BLaER1 treated with 17β-estradiol and CSF1 and Interleukin-3, amounts not matched to agents 10 nM and 100 nM (cell line): Measurements from ENCODE around the gene P4HB.

Source experiments
- H3K27ac ChIP-seq, 11 experiments: shearing (Covaris generic); formaldehyde crosslinking; 2 replicates each; pipeline ENCODE4 v1.8.1; 2022
- H3K27me3 ChIP-seq, 11 experiments: shearing (Covaris generic); formaldehyde crosslinking; 2 replicates each; pipeline ENCODE4 v1.8.1; 2022
- H3K36me3 ChIP-seq, 11 experiments: shearing (Covaris generic); formaldehyde crosslinking; 2 replicates each; pipeline ENCODE4 v1.8.1; 2022
- H3K4me1 ChIP-seq, 10 experiments: shearing (Covaris generic); formaldehyde crosslinking; 2 replicates each; pipeline ENCODE4 v1.8.1; 2022
- H3K4me2 ChIP-seq, 11 experiments: shearing (Covaris generic); formaldehyde crosslinking; 2 replicates each; pipeline ENCODE4 v1.8.1; 2022
- H3K4me3 ChIP-seq, 10 experiments: shearing (Covaris generic); formaldehyde crosslinking; 2 replicates each; pipeline ENCODE4 v1.8.1; 2022
- H3K9ac ChIP-seq, 11 experiments: shearing (Covaris generic); formaldehyde crosslinking; 2 replicates each; pipeline ENCODE4 v1.8.1; 2022
- H3K9me3 ChIP-seq, 11 experiments: shearing (Covaris generic); formaldehyde crosslinking; replicated peaks in 1 of 11; 2 replicates each; pipeline ENCODE4 v1.8.1; 2022
- H4K20me1 ChIP-seq, 11 experiments: shearing (Covaris generic); formaldehyde crosslinking; 2 replicates each; pipeline ENCODE4 v1.8.1; 2022
- Cebpa-rat ChIP-seq, 11 experiments: shearing (Covaris generic); IDR thresholded peaks; 2 replicates each; pipeline ENCODE4 v1.8.1; 2022

Gene P4HB

GRCh38 chr17:81819708-81820107 is 40.6 kb downstream of the P4HB start:
- H3K4me3 ChIP-seq: no peak overlapping the region
- no peak overlapping the region for H3K9ac ChIP-seq
- peaks cover 18 to 29% (median 25%) of the 10 kb centered on the region in 10 experiments for H3K4me1 ChIP-seq
- no peak for TF ChIP-seq Cebpa-rat (IDR thresholded peaks at IDR 0.05)
- H3K27me3 ChIP-seq: no peaks in the 10 kb centered on the region
- peaks cover 0 to 25% (median 13%) of the 10 kb centered on the region in 11 experiments; a peak in 11 of 22 replicates for H3K36me3 ChIP-seq
- no peak overlapping the region for H3K27ac ChIP-seq
- no peaks in the 10 kb centered on the region for H3K9me3 ChIP-seq
- peaks cover 0 to 12% (median 0%) of the 10 kb centered on the region in 11 experiments; a peak in 9 of 22 replicates for H4K20me1 ChIP-seq
- no peak overlapping the region for H3K4me2 ChIP-seq

GRCh38 chr17:81817758-81818147 is 42.6 kb downstream of the P4HB start:
- Histone ChIP-seq H3K4me1 (peaks cover 18 to 47% (median 43%) of the 10 kb centered on the region in 10 experiments), H3K9ac (no peak overlapping the region; a peak in 1 of 22 replicates), H3K9me3 (no peaks in the 10 kb centered on the region), H3K27me3 (no peaks in the 10 kb centered on the region), H3K4me2 (no peak overlapping the region), H3K36me3 (peaks cover 0 to 7% (median 4%) of the 10 kb centered on the region in 11 experiments; a peak in 8 of 22 replicates), H3K27ac (no peak overlapping the region), H3K4me3 (no peak overlapping the region), H4K20me1 (peaks cover 0 to 6% (median 0%) of the 10 kb centered on the region in 11 experiments; a peak in 3 of 22 replicates)
- TF ChIP-seq Cebpa-rat (IDR thresholded peaks at IDR 0.05): no peak

GRCh38 chr17:81815646-81815986 is 44.7 kb downstream of the P4HB start:
- H4K20me1 ChIP-seq: peaks cover 0 to 7% (median 0%) of the 10 kb centered on the region in 11 experiments; a peak in 1 of 22 replicates
- H3K4me2 ChIP-seq: peak overlapping the region in 4 of 11 experiments; percentile 53 to 92 (median 70); a peak in 5 of 22 replicates
- H3K36me3 ChIP-seq: no peaks in the 10 kb centered on the region
- no peaks in the 10 kb centered on the region for H3K27me3 ChIP-seq
- no peak overlapping the region for H3K27ac ChIP-seq
- no peak overlapping the region for H3K4me3 ChIP-seq
- peak overlapping the region in 1 of 11 experiments; percentile 9; a peak in 2 of 22 replicates for H3K9ac ChIP-seq
- no peak for TF ChIP-seq Cebpa-rat (IDR thresholded peaks at IDR 0.05)
- peaks cover 7 to 48% (median 44%) of the 10 kb centered on the region in 10 experiments; a peak in 19 of 20 replicates for H3K4me1 ChIP-seq
- no peaks in the 10 kb centered on the region for H3K9me3 ChIP-seq

GRCh38 chr17:81814748-81815645 is 45.3 kb downstream of the P4HB start:
- Histone ChIP-seq H3K27ac (no peak overlapping the region), H3K27me3 (no peaks in the 10 kb centered on the region), H3K4me2 (peak overlapping the region in 6 of 11 experiments; percentile 34 to 92 (median 53); a peak in 11 of 22 replicates), H3K9me3 (no peaks in the 10 kb centered on the region), H3K36me3 (no peaks in the 10 kb centered on the region), H4K20me1 (peaks cover 0 to 7% (median 0%) of the 10 kb centered on the region in 11 experiments; a peak in 1 of 22 replicates), H3K9ac (peak overlapping the region in 3 of 11 experiments; percentile 8 to 33 (median 9); a peak in 5 of 22 replicates), H3K4me1 (peaks cover 7 to 54% (median 44%) of the 10 kb centered on the region in 10 experiments; a peak in 19 of 20 replicates), H3K4me3 (no peak overlapping the region)
- TF ChIP-seq Cebpa-rat (IDR thresholded peaks at IDR 0.05): no peak

- Histone ChIP-seq H4K20me1 (peaks cover 0 to 7% (median 0%) of the 10 kb centered on the region in 11 experiments; a peak in 1 of 22 replicates), H3K27ac (no peak overlapping the region), H3K4me3 (no peak overlapping the region), H3K4me2 (peak overlapping the region in 8 of 11 experiments; percentile 23 to 92 (median 86); a peak in 12 of 22 replicates), H3K4me1 (peaks cover 7 to 62% (median 49%) of the 10 kb centered on the region in 10 experiments; a peak in 19 of 20 replicates), H3K27me3 (peaks cover 0 to 8% (median 0%) of the 10 kb centered on the region in 11 experiments; a peak in 5 of 22 replicates), H3K9me3 (no peaks in the 10 kb centered on the region), H3K36me3 (no peaks in the 10 kb centered on the region), H3K9ac (peak overlapping the region in 1 of 11 experiments; percentile 37; a peak in 1 of 22 replicates)
- no peak for TF ChIP-seq Cebpa-rat (IDR thresholded peaks at IDR 0.05)
Measured at GRCh38 chr17:81813861-81814683, 46.3 kb downstream of the P4HB start.

- Histone ChIP-seq H3K9me3 (no peaks in the 10 kb centered on the region), H4K20me1 (peaks cover 0 to 11% (median 0%) of the 10 kb centered on the region in 11 experiments; a peak in 3 of 22 replicates), H3K36me3 (no peaks in the 10 kb centered on the region), H3K4me3 (no peak overlapping the region), H3K9ac (no peak overlapping the region), H3K4me1 (peaks cover 7 to 69% (median 56%) of the 10 kb centered on the region in 10 experiments; a peak in 19 of 20 replicates), H3K4me2 (peak overlapping the region in 8 of 11 experiments; percentile 23 to 92 (median 86); a peak in 11 of 22 replicates), H3K27me3 (peaks cover 0 to 16% (median 0%) of the 10 kb centered on the region in 11 experiments; a peak in 9 of 22 replicates), H3K27ac (no peak overlapping the region)
- TF ChIP-seq Cebpa-rat (IDR thresholded peaks at IDR 0.05): no peak
Measured at GRCh38 chr17:81813371-81813684, 47.0 kb downstream of the P4HB start.

- Histone ChIP-seq H3K27ac (peak overlapping the region in 4 of 11 experiments; percentile 24 to 59 (median 46); a peak in 4 of 22 replicates), H3K27me3 (peaks cover 0 to 21% (median 6%) of the 10 kb centered on the region in 11 experiments; a peak in 13 of 22 replicates), H3K36me3 (no peaks in the 10 kb centered on the region), H3K4me1 (peaks cover 10 to 75% (median 62%) of the 10 kb centered on the region in 10 experiments; a peak in 19 of 20 replicates), H3K9me3 (no peaks in the 10 kb centered on the region), H3K4me2 (peak overlapping the region; percentile 30 to 92 (median 86); a peak in 21 of 22 replicates), H3K4me3 (no peak overlapping the region; a peak in 1 of 20 replicates), H4K20me1 (peaks cover 0 to 11% (median 0%) of the 10 kb centered on the region in 11 experiments; a peak in 4 of 22 replicates), H3K9ac (peak overlapping the region in 5 of 11 experiments; percentile 35 to 61 (median 53); a peak in 6 of 22 replicates)
- no peak for TF ChIP-seq Cebpa-rat (IDR thresholded peaks at IDR 0.05)
Measured at GRCh38 chr17:81812571-81813370, 47.6 kb downstream of the P4HB start.
